Activated T-cell treated with anti-CD3 and anti-CD28 coated beads, Interleukin-2, amount 50 U/mL, for 1 hour (primary cell): ENCODE data around the gene DUSP9.

Experiments used
- DNase-seq: peaks from one replicate; pipeline ENCODE4 v3.0.0-alpha.2; 2020

Gene DUSP9

DNA sequence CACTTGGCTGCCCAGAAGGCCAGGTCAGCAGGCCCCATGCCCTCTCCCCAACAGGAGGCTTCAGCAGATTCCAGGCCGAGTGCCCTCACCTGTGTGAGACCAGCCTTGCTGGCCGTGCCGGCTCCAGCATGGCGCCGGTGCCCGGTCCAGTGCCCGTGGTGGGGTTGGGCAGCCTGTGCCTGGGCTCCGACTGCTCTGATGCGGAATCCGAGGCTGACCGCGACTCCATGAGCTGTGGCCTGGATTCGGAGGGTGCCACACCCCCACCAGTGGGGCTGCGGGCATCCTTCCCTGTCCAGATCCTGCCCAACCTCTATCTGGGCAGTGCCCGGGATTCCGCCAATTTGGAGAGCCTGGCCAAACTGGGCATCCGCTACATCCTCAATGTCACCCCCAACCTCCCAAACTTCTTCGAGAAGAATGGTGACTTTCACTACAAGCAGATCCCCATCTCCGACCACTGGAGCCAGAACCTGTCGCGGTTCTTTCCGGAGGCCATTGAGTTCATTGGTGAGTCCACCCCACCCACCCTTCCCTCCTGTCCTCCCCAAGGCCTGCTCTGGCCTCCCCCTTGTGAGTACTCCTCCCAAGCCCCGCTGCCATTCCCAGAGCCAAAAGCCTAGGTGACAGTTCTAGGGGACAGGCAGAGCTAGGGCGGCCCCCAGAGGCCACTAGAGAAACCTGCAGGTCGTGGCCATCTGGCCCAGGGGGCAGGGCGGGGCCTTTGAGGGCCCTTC is 2.3 kb downstream of the DUSP9 start:
- peak; percentile 37 for DNase-seq

DNA sequence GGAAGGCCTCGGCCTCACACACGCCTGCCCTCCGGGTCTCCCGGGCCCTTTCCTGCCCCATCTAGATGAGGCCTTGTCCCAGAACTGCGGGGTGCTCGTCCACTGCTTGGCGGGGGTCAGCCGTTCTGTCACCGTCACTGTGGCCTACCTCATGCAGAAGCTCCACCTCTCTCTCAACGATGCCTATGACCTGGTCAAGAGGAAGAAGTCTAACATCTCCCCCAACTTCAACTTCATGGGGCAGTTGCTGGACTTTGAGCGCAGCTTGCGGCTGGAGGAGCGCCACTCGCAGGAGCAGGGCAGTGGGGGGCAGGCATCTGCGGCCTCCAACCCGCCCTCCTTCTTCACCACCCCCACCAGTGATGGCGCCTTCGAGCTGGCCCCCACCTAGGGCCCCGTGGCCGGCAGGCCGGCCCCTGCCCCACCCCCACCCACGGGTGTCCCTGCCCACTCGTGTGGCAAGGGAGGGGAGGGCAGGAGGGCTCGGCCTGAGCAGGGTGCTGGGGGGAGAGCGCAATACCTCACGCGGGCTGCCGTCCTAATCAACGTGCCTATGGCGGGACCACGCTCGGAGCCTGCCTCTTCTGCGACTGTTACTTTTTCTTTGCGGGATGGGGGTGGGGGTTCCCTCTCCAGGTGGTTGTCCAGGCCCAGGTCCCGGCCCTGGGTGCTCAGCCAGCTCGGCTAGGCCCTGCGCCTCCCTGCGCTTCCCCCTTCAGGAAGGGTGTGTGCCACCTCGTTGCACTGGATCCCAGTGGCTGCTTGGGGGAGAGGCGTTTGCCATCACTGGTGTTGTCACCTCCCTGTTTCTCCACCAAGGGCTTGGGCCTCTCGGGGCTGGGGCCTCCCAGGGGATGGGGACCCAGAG is 3.1 kb downstream of the DUSP9 start:
- peak; percentile 8 for DNase-seq

DNA sequence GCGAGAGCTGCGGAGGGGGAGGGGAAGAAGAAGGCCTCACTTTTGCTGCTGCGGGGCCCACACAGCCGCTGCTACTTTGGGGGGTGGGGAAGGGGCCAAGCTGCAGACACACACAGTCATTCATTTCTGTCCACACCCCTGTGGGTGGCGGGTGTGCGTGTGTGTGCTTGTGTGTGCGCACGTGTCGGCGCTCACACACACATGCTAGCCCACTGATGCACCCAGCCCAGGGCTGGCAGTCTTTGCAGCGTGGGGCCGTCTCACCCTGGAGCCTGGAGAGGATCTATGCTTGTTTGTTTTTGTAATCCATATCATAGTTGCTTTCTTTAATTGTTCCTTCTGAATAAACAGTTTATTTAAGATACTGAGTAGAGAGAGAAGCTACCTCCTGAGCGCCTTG is 4.0 kb downstream of the DUSP9 start:
- peak; percentile 3 for DNase-seq

DNA sequence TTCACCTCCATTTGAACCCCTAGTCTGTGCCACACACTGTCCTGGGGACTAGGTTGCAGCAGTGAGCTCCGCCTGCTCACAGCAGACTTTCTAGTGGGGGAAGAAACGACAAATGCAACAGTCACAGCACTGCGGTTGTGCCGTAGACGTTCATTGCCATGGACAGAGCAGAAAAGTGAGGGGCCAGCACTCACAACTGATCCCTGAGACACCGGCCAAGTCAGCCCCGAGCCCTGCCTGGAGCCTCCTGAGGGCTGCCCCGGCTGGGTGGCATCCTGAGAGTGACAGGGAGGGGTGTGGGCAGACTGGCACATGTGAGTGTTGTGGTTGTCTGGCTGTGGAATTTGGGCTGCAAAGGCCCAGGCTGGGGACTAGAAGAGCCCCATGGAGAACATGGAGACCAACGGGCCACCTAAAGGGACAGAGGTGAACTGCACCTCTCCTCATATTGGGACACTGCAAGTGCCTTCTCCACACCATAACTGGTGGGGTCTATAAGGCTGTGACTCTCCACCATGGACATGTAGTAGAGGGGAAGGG is 4.6 kb downstream of the DUSP9 start:
- peak; percentile 12 for DNase-seq

DNA sequence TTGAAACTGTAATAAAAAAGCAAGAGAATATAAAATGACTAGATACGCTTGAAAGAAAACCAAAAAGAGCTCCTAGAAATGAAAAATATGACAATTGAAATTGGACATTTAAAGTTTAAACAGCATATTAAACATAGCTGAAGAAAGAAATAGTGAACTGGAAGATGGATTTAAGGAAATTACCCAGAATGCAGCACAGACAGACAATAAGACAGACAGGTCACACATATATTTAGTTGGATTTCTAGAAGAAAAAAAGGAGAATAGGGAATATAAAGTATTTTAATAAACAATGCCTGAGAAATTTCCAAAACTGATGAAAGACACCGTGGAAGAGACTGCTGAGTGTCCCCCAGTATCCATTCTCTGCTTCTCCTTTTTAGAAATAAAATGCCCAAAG is 6.6 kb downstream of the DUSP9 start:
- no peak for DNase-seq

DNA sequence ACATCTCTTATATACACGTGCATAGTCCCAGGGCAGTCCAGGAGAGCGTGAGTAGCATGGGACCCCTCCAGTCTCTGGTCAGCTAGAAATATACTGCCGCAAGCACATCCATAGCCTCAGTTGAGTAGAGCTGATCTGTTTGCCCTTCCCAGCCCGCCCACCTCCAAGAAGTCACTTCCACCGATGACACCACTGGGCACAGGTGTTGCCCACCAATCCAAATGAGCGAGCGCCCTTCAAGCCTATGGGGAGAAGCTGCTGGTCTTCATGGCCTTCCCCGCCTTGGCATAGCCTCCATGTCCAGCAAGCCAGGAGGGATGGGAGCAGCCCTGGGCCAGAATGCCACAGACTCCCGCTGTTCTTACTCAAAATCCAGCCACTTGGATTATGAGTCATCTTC is 10.2 kb downstream of the DUSP9 start:
- no peak for DNase-seq

DNA sequence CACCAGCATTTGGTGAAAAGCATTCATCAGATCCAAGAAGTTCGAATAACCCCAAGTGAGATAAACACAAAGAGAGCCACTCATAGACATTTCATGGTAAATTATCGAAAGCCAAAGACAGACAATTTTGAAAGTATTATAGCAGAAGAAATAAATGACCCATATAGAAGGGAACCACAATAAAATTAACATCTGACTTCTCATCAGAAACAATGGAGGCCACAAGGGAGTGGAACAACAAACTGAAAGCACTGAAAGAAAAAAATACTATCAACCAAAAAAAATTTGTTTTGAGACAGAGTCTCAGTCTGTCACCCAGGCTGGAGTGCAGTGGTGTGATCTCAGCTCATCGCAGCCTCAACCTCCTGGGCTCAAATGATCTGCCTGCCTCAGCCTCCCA is 12.3 kb downstream of the DUSP9 start:
- no peak for DNase-seq

DNA sequence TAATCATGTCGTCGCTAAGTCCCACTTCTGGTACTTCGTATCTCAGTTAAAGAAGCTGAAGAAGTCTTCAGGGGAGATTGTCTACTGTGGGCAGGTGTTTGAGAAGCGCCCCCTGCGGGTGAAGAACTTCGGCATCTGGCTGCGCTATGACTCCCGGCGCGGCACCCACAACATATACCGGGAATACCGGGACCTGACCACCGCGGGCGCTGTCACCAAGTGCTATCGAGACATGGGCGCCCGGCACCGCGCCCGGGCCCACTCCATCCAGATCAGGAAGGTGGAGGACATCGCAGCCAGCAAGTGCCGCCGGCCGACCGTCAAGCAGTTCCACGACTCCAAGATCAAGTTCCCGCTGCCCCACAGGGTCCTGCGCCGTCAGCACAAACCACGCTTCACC is 15.3 kb downstream of the DUSP9 start:
- peak; percentile 69 for DNase-seq

DNA sequence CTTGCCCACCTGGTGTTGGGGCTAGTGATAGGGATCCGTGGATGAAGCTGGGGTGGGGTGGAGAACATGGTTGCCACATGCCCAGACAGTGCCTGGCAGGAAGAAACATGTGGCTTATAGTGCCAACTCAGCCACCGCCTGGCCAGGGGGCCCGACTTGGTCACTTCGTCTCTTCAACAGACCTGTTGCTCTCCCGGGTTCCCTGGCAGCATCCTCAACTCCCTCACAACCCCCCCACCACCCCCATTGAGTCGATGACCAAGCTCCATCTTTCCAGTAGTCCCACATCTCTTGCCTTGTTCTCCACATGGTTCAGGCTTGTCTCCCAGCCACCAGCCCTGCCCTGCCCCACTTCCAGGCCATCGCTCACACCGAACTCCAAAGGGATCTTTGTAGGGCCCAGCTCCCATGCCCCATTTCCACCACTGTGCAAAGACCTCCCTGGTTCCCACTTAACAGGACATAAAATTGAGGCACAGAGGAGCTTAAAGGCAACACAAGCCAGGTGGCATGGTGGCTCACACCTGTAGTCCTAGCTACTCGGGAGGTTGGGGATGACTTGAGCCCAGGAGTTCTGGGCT is 18.8 kb downstream of the DUSP9 start:
- DNase-seq = no peak

DNA sequence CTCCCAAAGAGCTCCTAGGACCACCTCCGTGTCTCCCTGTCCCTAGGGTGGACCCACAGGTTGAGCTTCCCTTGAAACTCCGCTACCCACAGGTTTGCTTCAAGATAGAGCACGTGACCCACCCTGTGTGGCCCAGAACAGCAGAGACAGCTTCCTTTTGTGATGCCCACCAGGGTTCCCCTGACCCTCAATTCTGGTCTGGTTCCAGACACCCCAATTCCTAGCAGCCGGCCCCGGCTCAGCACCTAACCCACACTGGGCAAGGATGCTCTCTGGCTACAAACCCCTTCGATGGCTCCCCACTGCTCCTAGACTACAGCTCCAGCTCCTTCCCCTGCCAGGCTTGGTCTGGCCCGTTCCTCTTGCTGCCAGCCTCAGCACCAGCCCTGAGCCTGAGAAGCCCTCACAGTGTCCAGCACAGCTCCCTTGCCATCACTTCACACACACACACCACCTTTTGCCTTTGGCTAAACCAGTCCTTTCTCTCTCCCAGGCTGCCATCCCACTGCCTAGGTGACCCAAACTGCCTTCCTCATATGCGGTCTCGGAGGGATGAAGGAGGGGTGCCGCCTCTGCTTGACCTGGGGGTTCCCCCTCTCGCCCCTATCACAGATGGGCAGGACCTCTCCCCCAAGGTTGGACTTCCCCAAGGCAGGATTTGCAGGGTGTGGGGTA is 20.4 kb downstream of the DUSP9 start:
- no peak for DNase-seq

DNA sequence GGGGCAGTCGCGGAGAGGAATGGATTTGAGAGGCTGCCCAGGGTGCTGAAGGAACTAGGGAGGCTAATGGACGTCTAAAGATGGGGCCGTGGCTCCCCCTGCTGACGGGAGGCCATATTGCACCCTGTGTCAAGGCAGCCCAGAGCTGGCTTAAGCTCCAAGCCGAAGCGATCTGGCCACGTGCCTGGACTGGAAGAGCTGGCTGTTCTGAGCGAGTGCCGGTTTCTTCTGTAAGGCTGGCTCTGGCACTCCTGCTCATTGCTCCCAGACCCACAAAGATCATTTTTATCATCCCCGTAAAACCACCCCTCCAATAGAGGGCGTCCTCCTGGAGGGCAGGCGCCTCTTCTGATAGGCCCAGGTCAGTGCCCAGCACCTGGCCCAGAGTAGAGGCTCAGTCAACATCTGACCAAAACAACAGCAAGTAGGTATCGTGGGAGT is 21.0 kb downstream of the DUSP9 start:
- DNase-seq = peak; percentile 82

DNA sequence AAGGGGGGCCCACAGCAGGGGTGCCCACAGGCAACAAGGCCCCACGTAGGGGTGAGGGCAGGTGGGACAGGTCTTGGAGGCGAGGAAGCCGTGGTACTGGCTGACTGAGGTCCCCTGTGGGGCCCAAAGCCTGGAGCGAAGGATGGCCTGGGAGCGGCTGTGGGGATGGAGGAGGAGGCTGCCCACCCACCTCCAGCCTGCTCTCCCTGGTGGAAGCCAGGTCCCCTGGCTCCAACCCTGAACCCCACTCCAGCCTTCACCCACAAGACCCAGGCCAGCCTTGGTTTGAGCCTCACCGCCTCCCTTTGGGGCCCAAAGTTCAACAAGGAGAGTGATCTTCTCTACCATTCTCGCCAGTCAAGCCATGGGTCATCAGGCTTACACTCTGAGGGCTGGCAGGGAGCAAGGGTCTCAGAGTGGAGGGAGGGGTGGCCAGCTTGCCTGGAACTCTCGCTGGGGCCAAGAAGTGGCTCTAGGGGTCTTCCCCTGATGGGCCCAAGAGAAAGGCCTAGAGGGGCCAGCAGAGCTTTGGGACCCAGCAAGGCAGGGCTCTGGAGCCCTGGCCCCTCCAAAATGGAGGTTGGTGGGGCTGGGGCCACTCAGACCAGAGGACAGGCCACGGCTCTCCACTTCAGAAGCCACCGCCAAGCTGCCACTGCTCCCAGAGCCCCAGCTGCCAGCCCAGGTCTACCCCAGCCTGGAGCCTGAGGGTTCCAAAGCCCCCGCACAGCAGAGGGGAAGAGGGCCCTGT is 21.6 kb downstream of the DUSP9 start:
- DNase-seq = no peak

DNA sequence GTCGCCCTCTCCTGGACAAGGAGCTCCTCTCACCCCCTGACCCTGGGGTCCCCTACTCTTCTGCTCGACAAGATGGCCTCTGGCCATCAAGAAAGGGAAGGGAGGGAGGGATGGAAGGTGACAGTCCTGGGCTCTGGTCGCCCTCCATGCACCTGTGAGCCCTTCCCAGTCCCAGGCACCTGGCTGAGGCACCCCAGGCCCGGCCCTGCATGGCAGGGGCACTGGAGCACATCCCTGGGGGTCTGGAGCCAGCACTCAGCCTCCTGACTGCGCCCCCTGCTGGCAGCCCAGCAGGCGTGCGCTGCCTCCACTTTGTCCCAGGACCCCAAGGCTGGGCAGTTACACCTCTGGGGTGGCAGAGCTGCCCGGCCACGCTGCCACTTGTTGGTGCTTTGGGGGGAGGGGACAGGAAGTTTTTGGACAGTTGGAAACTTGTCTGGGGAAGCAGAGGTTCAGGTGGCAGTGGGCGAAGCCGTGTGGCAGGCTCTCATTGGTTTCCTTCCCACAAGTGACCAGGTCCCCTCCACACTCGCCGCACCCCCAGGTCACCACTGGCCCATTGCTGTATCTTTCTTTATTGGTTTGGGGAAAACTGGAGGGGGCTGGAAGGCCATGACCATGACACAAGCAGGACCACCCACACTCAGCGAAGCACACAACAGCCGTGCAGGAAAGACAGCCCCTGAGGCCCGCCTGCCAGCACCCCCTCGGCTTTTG is 22.3 kb downstream of the DUSP9 start:
- DNase-seq = peak; percentile 62

DNA sequence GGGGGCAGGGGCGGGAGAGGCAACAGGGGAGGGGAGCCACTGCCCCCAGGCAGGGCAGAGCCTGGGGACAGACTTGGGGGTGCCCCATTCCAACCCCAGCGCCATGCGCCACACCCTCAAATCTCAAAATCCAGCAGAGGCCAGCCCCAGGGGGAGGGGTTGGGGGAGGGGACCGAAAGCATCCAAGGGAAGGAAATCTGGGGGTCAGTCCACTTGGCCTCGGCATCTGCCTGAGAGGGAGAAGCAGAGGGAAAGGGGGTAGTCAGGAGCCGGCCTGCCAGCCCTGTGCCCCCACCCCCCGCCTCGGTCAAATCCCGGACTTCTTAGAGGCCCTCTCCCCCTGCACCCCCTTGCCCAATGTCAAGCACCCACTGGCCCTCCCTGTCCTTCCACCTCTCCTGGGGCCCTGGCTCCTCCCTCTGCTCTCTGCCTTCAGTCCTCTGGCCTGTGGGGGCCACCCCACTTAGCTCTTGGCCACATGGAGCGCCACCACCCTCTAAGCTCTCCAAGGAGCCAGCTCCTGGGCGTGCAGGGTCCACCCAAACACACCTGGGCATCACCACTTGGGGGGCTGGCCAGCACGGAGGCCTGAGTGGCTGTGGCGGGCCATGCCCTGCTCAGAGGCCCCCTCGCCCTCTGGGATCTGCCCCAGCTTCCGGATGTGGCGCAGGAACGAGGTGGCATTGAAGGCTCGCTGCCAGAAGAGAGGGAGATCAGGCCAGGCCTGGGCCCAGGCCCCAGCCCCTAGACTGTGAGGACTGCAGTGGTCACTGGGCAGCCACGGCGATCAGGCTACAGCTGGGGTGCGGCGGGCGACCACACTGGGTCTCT is 23.1 kb downstream of the DUSP9 start:
- no peak for DNase-seq

DNA sequence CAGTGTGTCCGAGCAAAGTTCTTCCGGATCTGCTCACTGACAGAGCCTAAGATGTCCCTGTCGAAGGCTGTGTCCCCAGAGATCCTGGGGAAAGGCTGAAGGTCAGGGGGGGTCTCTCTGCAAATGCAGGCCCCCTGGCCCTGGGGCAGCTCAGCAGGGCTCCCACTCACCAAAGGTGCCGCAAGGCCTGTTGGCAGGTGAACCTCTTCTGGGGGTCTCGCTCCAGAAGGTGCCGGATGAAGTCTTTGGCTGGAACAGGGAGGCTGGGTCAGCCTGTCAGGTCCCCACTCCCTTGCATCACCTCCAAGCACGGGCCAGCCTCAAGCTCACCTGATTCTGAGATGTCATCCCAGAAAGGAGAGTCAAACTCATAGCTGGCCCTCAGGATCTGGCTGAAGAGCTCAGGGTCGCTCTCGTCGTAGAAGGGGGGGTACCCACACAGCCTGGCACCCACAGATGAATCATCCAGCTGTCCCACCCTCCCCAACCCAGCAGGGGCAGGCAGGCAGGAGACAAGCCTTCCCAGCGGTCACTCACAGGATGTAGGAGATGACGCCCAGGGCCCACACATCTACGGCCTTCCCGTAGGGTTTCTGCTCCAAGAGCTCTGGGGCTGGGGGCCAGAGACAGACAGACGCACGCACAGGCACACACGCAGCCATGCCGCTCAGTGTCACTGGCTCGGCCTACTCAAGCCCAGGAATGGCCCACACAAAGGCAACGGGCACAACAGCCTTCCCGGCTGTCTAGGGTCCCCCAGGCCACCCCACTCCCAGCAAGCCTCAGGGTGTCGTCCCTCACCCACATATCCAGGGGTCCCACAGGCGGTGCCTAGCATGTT is 24.0 kb downstream of the DUSP9 start:
- DNase-seq = no peak

DNA sequence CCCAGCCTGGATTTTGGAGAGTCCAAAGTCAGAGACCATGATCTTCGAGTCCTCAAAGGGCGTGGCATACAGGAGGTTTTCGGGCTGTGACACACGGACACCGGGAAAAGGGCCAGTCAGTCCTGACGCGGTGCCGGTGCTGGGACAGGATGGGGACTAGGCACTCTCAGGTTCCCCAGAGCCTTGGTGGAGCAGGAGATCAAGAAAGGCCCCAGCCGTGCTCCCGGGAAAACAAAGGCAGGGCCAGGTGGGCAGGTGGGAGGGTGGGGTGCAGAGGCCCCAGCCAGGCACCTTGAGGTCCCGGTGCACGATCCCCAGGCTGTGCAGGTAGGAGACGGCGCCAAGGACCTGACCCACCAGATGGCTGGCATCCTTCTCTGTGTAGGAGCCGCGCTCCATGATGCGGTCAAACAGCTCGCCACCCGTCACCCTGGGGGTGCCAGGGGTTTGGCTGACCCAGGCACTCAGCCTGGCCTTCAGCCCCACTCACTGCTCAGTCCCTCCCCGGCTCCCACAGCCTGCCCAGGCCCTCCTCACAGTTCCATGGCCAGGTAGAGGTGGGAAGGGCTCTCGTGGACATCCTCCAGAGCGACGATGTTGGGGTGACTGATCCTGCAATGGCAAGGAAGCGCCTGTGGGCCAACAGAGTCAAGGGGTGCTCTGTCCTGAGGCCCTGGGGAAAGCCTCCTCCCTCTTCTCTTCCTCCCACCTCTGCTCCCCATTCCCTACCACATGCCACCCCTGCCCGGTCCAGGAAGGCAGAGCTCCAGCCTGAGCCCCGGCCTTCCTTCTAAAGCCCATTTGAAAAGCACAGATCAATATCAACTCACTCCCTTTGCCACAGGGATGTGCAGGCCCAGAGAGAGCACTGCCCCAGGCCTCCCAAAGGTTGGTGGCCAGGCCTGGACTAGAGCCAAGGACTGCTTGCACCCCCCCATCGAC is 24.9 kb downstream of the DUSP9 start:
- no peak for DNase-seq

DNA sequence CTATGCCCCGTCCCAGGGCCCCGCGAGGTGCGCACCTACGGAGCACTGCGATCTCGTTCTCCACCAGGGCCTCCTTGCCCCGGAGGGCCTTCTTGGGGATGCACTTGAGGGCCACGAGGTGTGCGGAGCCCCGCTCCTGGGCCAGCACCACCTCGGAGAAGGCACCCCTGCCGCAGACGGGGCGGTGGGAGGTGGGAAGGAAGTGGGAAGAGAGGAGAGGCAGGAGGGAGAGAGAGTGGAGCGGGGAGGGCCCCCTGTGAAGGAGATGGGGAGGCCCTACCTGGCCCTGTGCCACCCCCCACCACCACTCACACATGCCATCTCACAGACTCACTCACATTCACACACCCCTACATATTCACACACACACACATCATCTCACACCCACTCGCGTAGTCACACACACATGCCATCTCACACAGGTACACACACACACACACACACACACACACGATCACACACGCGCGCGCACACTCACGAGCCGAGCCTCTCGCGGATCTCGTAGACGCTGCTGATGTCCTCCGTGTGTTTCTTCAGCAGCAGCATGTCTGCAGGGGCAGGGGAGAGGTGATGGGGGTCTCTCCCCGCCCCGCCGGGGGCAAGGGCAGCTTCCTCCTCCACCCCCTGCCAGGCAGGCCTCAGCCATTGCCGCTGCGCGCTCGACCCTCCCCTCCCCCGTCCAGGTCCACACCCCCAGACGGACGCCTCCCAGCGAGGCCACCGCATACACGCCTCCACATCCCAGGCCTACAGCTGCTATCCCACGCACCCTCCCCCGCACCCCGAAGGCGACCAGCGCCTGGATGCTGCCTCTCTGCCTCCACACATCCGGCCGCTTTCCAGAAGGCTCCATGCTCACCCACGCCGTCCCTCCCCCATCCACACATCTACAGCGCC is 25.8 kb downstream of the DUSP9 start:
- DNase-seq = no peak
